Endothelial cell of umbilical vein (primary cell): Measurements from ENCODE around the gene DAB2IP. TPM values are rescaled to one million over a fixed set of nuclear protein-coding genes. Genes with fewer than 3 reads are reported as not detected.

ENCODE experiments used
- BruUV-seq: library from RNA; stranded (reverse); fragments of 400-500 nt; replicated peaks from 2 replicates; lab custom pipeline; 2021; lab: Mats Ljungman, UMichigan
- CTCF ChIA-PET: fragments of 300-600, 350-600 bp; sonication (Branson Sonifier 250); formaldehyde crosslinking; loops from one replicate; lab custom pipeline; 2021; ENCODE audit warnings: antibody characterized with exemption, inconsistent platforms; lab: Charles Lee
- POLR2A ChIA-PET: fragments of 300-600, 350-600 bp; sonication (Branson Sonifier 250); formaldehyde crosslinking; loops from one replicate; lab custom pipeline; 2021; ENCODE audit warnings: antibody characterized with exemption, inconsistent platforms; lab: Charles Lee
- DNase-seq: peaks from one replicate; pipeline ENCODE4 v3.0.0-alpha.2; 2011; ENCODE audit warnings: low read depth, low spot score
- FAIRE-seq: peaks from 2 replicates; lab custom pipeline; 2011; peaks lifted over from hg19 to GRCh38; lab: Jason Lieb, UNC
- H2AFZ ChIP-seq: 2 replicates; pipeline ENCODE4 v1.6.0; 2012; ENCODE audit warnings: low read depth, low read length, control low read depth, inconsistent platforms
- H3K27ac ChIP-seq: 2 replicates; pipeline ENCODE4 v1.5.1; 2011; ENCODE audit warnings: low read depth, mild to moderate bottlenecking, control low read depth, low read length, moderate library complexity; ENCODE audit not compliant: insufficient read depth
- H3K27me3 ChIP-seq, 2 experiments: 2 replicates each; pipeline versions ENCODE4 v1.6.0 to v1.6.1; 2011; ENCODE audit warnings: low read length in 2 of 2, mixed read lengths in 1 of 2; ENCODE audit not compliant: control insufficient read depth in 2 of 2, insufficient read depth in 2 of 2
- H3K36me3 ChIP-seq, 2 experiments: 2 replicates in 1 of 2; 3 replicates in 1 of 2; pipeline ENCODE4 v1.5.1; 2011; ENCODE audit warnings: low read length in 2 of 2, mild to moderate bottlenecking in 1 of 2, moderate library complexity in 1 of 2; ENCODE audit not compliant: control insufficient read depth in 2 of 2, insufficient read depth in 2 of 2; ENCODE audit errors: extremely low read depth in 1 of 2
- H3K4me1 ChIP-seq: 3 replicates; pipeline ENCODE4 v1.5.1; 2011; ENCODE audit warnings: mild to moderate bottlenecking, low read length; ENCODE audit not compliant: control insufficient read depth, insufficient read depth; ENCODE audit errors: extremely low read depth
- H3K4me2 ChIP-seq: 2 replicates; pipeline ENCODE4 v1.6.1; 2011; ENCODE audit warnings: low read length, control low read depth, mixed read lengths; ENCODE audit not compliant: insufficient read depth
- H3K4me3 ChIP-seq, 3 experiments: fragments of 200-600 bp in 1 of 3; sonication (generic), shearing (Covaris generic) in 1 of 3; replicated peaks in 1 of 3; 2 replicates each; pipeline ENCODE4 v1.5.1; 2011 to 2016; ENCODE audit warnings: control low read depth in 3 of 3, low read length in 3 of 3, mild to moderate bottlenecking in 2 of 3, inconsistent platforms in 1 of 3, low read depth in 1 of 3, moderate library complexity in 1 of 3; ENCODE audit not compliant: insufficient read depth in 1 of 3
- H3K79me2 ChIP-seq: 2 replicates; pipeline ENCODE4 v1.6.0; 2012; ENCODE audit warnings: low read length, inconsistent platforms; ENCODE audit not compliant: control insufficient read depth, insufficient read depth
- H3K9ac ChIP-seq: replicated peaks from 2 replicates; pipeline ENCODE3; 2011; ENCODE audit warnings: low read length, control low read depth; ENCODE audit not compliant: insufficient read depth; ENCODE audit errors: extremely low read depth
- H3K9me1 ChIP-seq: replicated peaks from 3 replicates; pipeline ENCODE4 v1.6.0; 2011; ENCODE audit warnings: mild to moderate bottlenecking, low read length; ENCODE audit not compliant: control insufficient read depth, insufficient read depth; ENCODE audit errors: extremely low read depth
- H3K9me3 ChIP-seq: replicated peaks from 2 replicates; pipeline ENCODE4 v1.5.1; 2012; ENCODE audit warnings: low read length, inconsistent platforms; ENCODE audit not compliant: control insufficient read depth, insufficient read depth
- H4K20me1 ChIP-seq: replicated peaks from 2 replicates; pipeline ENCODE3; 2011; ENCODE audit warnings: mild to moderate bottlenecking, low read length; ENCODE audit not compliant: control insufficient read depth, insufficient read depth; ENCODE audit errors: extremely low read depth
- CTCF ChIP-seq, 2 donors: IDR thresholded peaks; 1 replicate in 1 of 2; 2 replicates in 1 of 2; pipeline ENCODE4 v1.5.1; 2011; ENCODE audit warnings: low read length in 2 of 2, mild to moderate bottlenecking in 2 of 2, moderate library complexity in 2 of 2, control low read depth in 1 of 2, inconsistent platforms in 1 of 2, low read depth in 1 of 2; ENCODE audit not compliant: insufficient read depth in 1 of 2; ENCODE audit errors: extremely low read depth in 1 of 2
- EZH2 ChIP-seq: IDR thresholded peaks from 2 replicates; pipeline ENCODE4 v1.6.1; 2012; ENCODE audit warnings: borderline replicate concordance, low read depth, mild to moderate bottlenecking, moderate library complexity, low read length, inconsistent platforms; ENCODE audit not compliant: severe bottlenecking
- FOS ChIP-seq: IDR thresholded peaks from 2 replicates; pipeline ENCODE4 v1.6.1; 2011; ENCODE audit warnings: mild to moderate bottlenecking, low read length, moderate library complexity, borderline replicate concordance; ENCODE audit not compliant: insufficient read depth
- GATA2 ChIP-seq: IDR thresholded peaks from 2 replicates; pipeline ENCODE4 v1.7.0; 2011; ENCODE audit warnings: low read depth, mild to moderate bottlenecking, moderate library complexity, mixed read lengths, low read length; ENCODE audit not compliant: insufficient read length, insufficient read depth
- JUN ChIP-seq: IDR thresholded peaks from 2 replicates; pipeline ENCODE4 v1.6.1; 2011; ENCODE audit warnings: borderline replicate concordance, low read depth; ENCODE audit not compliant: insufficient read length, insufficient read depth
- MAX ChIP-seq: IDR thresholded peaks from 2 replicates; pipeline ENCODE4 v1.6.1; 2011; ENCODE audit not compliant: insufficient read depth, insufficient read length
- MYC ChIP-seq: IDR thresholded peaks from one replicate; pipeline ENCODE4 v1.6.1; 2011; ENCODE audit warnings: mild to moderate bottlenecking, low read depth, low read length
- POLR2A ChIP-seq: IDR thresholded peaks from 2 replicates; pipeline ENCODE4 v1.6.1; 2012; ENCODE audit warnings: low read depth, mild to moderate bottlenecking, control low read depth, low read length
- POLR2AphosphoS5 ChIP-seq: IDR thresholded peaks from 2 replicates; pipeline ENCODE4 v1.6.1; 2012; ENCODE audit warnings: low read depth, mild to moderate bottlenecking, control low read depth, low read length, moderate library complexity; ENCODE audit not compliant: insufficient read depth
- dilution Hi-C: fragments of 300-500 bp; cut with MboI; formaldehyde crosslinking; loops from one replicate; pipeline ENCODE4 v1.15.0; 2019; ENCODE audit warnings: low sequenced_read_pairs; ENCODE audit not compliant: extremely low pct_ligation_motif_present
- intact Hi-C: fragments of 100-400 bp; cut with micrococcal nuclease; formaldehyde crosslinking; loops from one replicate; pipeline ENCODE4 v1.10.0; 2022
- polyA plus RNA-seq, 4 experiments: library from polyadenylated mRNA; depleted of rRNA in 3 of 4; stranded (reverse) in 3 of 4; unstranded in 1 of 4; fragments of >200 nt; gene quantifications; 2 replicates each; pipeline versions ENCODE4 v1.2.1 to v1.2.3, GENCODE V29; 2011 to 2012; ENCODE audit warnings: missing spikeins in 1 of 4
- total RNA-seq: library from RNA; stranded (reverse); gene quantifications from 2 replicates; pipeline ENCODE4 v1.2.3, GENCODE V29; 2021

Gene DAB2IP
- total and polyA plus RNA-seq, 2 donors (not counting 3 experiments of a cell fraction or from before 2014, with no cell fraction given): 29.2 to 53.6 TPM

GRCh38 chr9:121603028-121603427 lies 48.4 kb upstream of the DAB2IP start:
- POLR2A ChIA-PET: no interaction called here
- intact Hi-C loops (no loop called here), dilution Hi-C loops (no loop called here)
- no peak for FAIRE-seq
- H3K27ac ChIP-seq: no peak overlapping the region
- CTCF ChIA-PET: no interaction called here
- H3K4me2 ChIP-seq: no peak overlapping the region
- H3K9me3 ChIP-seq: no peaks in the 10 kb centered on the region
- no peak overlapping the region for H3K9ac ChIP-seq
- H3K36me3 ChIP-seq: no peaks in the 10 kb centered on the region
- peaks cover 4% of the 10 kb centered on the region for H3K4me1 ChIP-seq
- BruUV-seq: no TSS peak
- H3K4me3 ChIP-seq: no peak overlapping the region
- TF ChIP-seq MYC: no peak
- no peak for TF ChIP-seq POLR2AphosphoS5
- no peak for TF ChIP-seq EZH2
- TF ChIP-seq JUN: no peak
- TF ChIP-seq POLR2A: no peak
- TF ChIP-seq FOS: no peak
- TF ChIP-seq CTCF (IDR thresholded peaks at IDR 0.05; ENCODE audit: extremely low read depth in 1 of 2, insufficient read depth in 1 of 2, low read depth in 1 of 2, low read length in 2 of 2): no peak
- no peak for TF ChIP-seq MAX
- no peak for TF ChIP-seq GATA2
- H3K79me2 ChIP-seq: no peaks in the 10 kb centered on the region
- no peak for DNase-seq
- H3K27me3 ChIP-seq: peaks cover 33 to 34% of the 10 kb centered on the region in 2 experiments
- no peaks in the 10 kb centered on the region for H3K9me1 ChIP-seq
- no peaks in the 10 kb centered on the region for H4K20me1 ChIP-seq
- no peak overlapping the region for H2AFZ ChIP-seq
